ENCODE results near the gene PALD1.

- TF ChIP-seq POLR2AphosphoS5 (IDR thresholded peaks at IDR 0.05; ENCODE audit: low read depth, low read length), result no peak
- TF ChIP-seq POLR2A (IDR thresholded peaks at IDR 0.05; ENCODE audit: low read depth, low read length), result no peak
- no peak for TF ChIP-seq TAF1 (IDR thresholded peaks at IDR 0.05; ENCODE audit: borderline replicate concordance, low read depth, low read length)
Observed at GRCh38 chr10:70457759-70458305, 20.7 kb upstream of the PALD1 start.

Measured in GM12892 (cell line).